Measurements from ENCODE around the gene IL17B.

The IL17B gene

DNA sequence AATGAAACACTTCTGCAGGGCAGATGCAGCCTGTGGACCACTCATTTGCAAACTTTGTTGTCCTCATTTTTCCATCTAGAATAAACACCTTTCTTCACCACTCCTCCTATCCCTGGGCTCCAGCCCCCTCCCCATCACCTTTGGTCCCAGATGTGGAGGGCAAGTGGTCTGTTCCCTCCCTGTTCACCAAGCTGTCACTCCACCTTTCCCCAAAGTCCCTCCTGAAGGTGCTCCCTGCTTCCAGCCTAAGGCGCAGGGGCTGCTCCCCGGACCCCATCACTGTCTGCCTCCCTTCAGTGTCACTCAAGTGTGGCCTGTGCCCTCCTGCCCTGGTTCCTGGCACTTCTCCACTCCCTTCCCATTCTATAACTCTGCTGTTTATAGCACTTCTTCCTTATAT, 14.4 kb downstream of the IL17B start:
- Histone ChIP-seq H3K27me3 (replicated peaks; ENCODE audit: insufficient read depth, low read length) (no peaks in the 10 kb centered on the region), H3K4me3 (ENCODE audit: low read length) (no peak overlapping the region), H4K20me1 (ENCODE audit: insufficient read depth, low read length) (no peaks in the 10 kb centered on the region), H3K4me2 (ENCODE audit: low read depth, low read length) (no peak overlapping the region), H2AFZ (ENCODE audit: low read length) (no peak overlapping the region), H3K9ac (ENCODE audit: low read length) (no peak overlapping the region), H3K36me3 (replicated peaks; ENCODE audit: insufficient read depth, low read length) (no peaks in the 10 kb centered on the region), H3K9me2 (replicated peaks; ENCODE audit: insufficient read depth, low read length) (no peaks in the 10 kb centered on the region), H3K79me2 (ENCODE audit: low read length) (no peaks in the 10 kb centered on the region), H3K9me3 (replicated peaks; ENCODE audit: insufficient read depth, low read length) (no peaks in the 10 kb centered on the region), H3F3A (ENCODE audit: insufficient read depth, low read length) (peaks cover 20% of the 10 kb centered on the region), H3K4me1 (ENCODE audit: low read length) (peaks cover 53% of the 10 kb centered on the region), H3K27ac (ENCODE audit: low read length) (no peak overlapping the region)
- TF ChIP-seq EZH2phosphoT487 (IDR thresholded peaks at IDR 0.05; ENCODE audit: low read length) (no peak), EZH2 (optimal IDR thresholded peaks at IDR 0.05; ENCODE audit: low read depth, low read length) (no peak)
- TF ChIP-seq, protein P1, sequence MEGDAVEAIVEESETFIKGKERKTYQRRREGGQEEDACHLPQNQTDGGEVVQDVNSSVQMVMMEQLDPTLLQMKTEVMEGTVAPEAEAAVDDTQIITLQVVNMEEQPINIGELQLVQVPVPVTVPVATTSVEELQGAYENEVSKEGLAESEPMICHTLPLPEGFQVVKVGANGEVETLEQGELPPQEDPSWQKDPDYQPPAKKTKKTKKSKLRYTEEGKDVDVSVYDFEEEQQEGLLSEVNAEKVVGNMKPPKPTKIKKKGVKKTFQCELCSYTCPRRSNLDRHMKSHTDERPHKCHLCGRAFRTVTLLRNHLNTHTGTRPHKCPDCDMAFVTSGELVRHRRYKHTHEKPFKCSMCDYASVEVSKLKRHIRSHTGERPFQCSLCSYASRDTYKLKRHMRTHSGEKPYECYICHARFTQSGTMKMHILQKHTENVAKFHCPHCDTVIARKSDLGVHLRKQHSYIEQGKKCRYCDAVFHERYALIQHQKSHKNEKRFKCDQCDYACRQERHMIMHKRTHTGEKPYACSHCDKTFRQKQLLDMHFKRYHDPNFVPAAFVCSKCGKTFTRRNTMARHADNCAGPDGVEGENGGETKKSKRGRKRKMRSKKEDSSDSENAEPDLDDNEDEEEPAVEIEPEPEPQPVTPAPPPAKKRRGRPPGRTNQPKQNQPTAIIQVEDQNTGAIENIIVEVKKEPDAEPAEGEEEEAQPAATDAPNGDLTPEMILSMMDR (IDR thresholded peaks at IDR 0.05; ENCODE audit: low read length): no peak
- DNase-seq: no peak

DNA sequence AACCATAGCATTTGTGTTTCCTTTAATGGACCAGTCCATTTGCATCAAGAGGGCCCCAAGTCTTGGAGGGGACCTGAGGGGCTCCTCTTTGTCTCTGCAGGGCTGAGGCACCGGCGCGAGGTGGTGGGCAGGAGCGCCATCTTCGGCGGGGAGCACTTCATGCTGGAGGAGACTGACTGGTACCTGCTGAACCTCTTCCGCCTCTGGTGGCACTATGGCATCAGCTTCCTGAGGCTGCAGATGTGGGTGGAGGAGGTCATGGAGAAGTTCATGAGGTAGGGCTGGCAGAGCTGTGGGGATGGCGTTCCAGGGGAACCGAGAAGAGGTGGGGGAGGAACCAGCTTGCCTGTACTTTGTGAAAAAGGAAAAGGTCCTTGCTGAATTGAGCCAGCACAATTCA, 15.2 kb downstream of the IL17B start:
- peaks cover 20% of the 10 kb centered on the region for H3F3A ChIP-seq (ENCODE audit: insufficient read depth, low read length)
- TF ChIP-seq, protein P1 (IDR thresholded peaks at IDR 0.05; ENCODE audit: low read length): no peak
- TF ChIP-seq EZH2 (optimal IDR thresholded peaks at IDR 0.05; ENCODE audit: low read depth, low read length) (no peak), EZH2phosphoT487 (IDR thresholded peaks at IDR 0.05; ENCODE audit: low read length) (no peak)
- DNase-seq: peak; percentile 3
- H3K4me2 ChIP-seq (ENCODE audit: low read depth, low read length): no peak overlapping the region
- no peak overlapping the region for H3K9ac ChIP-seq (ENCODE audit: low read length)
- H3K79me2 ChIP-seq (ENCODE audit: low read length): peaks cover 5% of the 10 kb centered on the region
- H3K36me3 ChIP-seq (replicated peaks; ENCODE audit: insufficient read depth, low read length): no peaks in the 10 kb centered on the region
- no peak overlapping the region for H2AFZ ChIP-seq (ENCODE audit: low read length)
- no peak overlapping the region for H3K27ac ChIP-seq (ENCODE audit: low read length)
- H3K4me3 ChIP-seq (ENCODE audit: low read length): no peak overlapping the region
- no peaks in the 10 kb centered on the region for H4K20me1 ChIP-seq (ENCODE audit: insufficient read depth, low read length)
- peaks cover 53% of the 10 kb centered on the region for H3K4me1 ChIP-seq (ENCODE audit: low read length)
- no peaks in the 10 kb centered on the region for H3K27me3 ChIP-seq (replicated peaks; ENCODE audit: insufficient read depth, low read length)
- H3K9me3 ChIP-seq (replicated peaks; ENCODE audit: insufficient read depth, low read length): no peaks in the 10 kb centered on the region
- H3K9me2 ChIP-seq (replicated peaks; ENCODE audit: insufficient read depth, low read length): no peaks in the 10 kb centered on the region

DNA sequence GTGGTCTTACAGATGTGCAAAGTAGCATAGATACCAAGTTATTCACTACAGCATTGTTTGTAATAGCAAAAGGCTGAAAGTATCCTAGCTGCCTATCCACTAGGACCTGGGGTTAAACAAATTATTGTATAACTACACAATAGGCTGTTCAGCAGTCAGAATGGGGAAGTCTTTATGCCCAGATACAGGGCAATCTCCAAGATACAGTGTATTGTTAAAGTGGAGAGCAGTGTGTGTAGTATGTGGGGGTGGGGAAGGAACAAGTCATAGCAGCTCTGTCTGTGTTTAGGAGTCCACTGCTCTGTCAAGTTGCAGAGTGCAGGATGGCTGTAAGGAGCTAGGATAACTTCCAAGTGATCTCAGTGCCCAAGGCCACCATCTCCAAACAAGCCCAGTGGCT, 15.7 kb downstream of the IL17B start:
- no peak for TF ChIP-seq EZH2 (optimal IDR thresholded peaks at IDR 0.05; ENCODE audit: low read depth, low read length)
- TF ChIP-seq, protein P1 (IDR thresholded peaks at IDR 0.05; ENCODE audit: low read length): no peak
- no peak for TF ChIP-seq EZH2phosphoT487 (IDR thresholded peaks at IDR 0.05; ENCODE audit: low read length)
- peak overlapping the region; percentile 75; the same call in 1 of the 2 replicates for H3K4me2 ChIP-seq (ENCODE audit: low read depth, low read length)
- no peak overlapping the region for H2AFZ ChIP-seq (ENCODE audit: low read length)
- DNase-seq: peak; percentile 4
- H3K27me3 ChIP-seq (replicated peaks; ENCODE audit: insufficient read depth, low read length): no peaks in the 10 kb centered on the region
- peaks cover 11% of the 10 kb centered on the region for H3K79me2 ChIP-seq (ENCODE audit: low read length)
- no peaks in the 10 kb centered on the region for H3K9me2 ChIP-seq (replicated peaks; ENCODE audit: insufficient read depth, low read length)
- H3K4me3 ChIP-seq (ENCODE audit: low read length): no peak overlapping the region
- no peaks in the 10 kb centered on the region for H3K36me3 ChIP-seq (replicated peaks; ENCODE audit: insufficient read depth, low read length)
- no peaks in the 10 kb centered on the region for H3K9me3 ChIP-seq (replicated peaks; ENCODE audit: insufficient read depth, low read length)
- H4K20me1 ChIP-seq (ENCODE audit: insufficient read depth, low read length): no peaks in the 10 kb centered on the region
- H3F3A ChIP-seq (ENCODE audit: insufficient read depth, low read length): peaks cover 20% of the 10 kb centered on the region
- H3K27ac ChIP-seq (ENCODE audit: low read length): no peak overlapping the region
- no peak overlapping the region for H3K9ac ChIP-seq (ENCODE audit: low read length)
- H3K4me1 ChIP-seq (ENCODE audit: low read length): peaks cover 57% of the 10 kb centered on the region
